Measurements from ENCODE around the gene ARHGAP8. TPM values are rescaled to one million over a fixed set of nuclear protein-coding genes. Genes with fewer than 3 reads are reported as not detected.

ARHGAP8 gene
- total RNA-seq, 3 donors from 2014 or later (not counting 1 experiment from before 2014, with no cell fraction given): 23.6 to 32.6 (median 26.5) TPM

GRCh38 chr22:44838316-44839016 is 86.1 kb downstream of the ARHGAP8 start:
- H3K9me3 Mint-ChIP-seq: peaks cover 2 to 5% of the 10 kb centered on the region in 2 donors
- intact Hi-C loops (cut with micrococcal nuclease): no loop called here

GRCh38 chr22:44839061-44839460 is 86.7 kb downstream of the ARHGAP8 start:
- no peak for ATAC-seq

More at GRCh38 chr22:44838316-44839016, 86.1 kb downstream of the ARHGAP8 start:
- peaks cover 7% of the 10 kb centered on the region for H3K36me3 Mint-ChIP-seq
- H3K4me3 ChIP-seq (ENCODE audit: low read length): no peak overlapping the region
- no peak for ATAC-seq
- DNase-seq: no peak
- no peak overlapping the region for H3K27ac Mint-ChIP-seq
- H3K4me1 ChIP-seq (ENCODE audit: control insufficient read depth, insufficient read depth, low read length): no peaks in the 10 kb centered on the region
- H3K4me3 Mint-ChIP-seq: no peak overlapping the region
- H3K27me3 Mint-ChIP-seq (ENCODE audit: low read depth in 2 of 2): no peaks in the 10 kb centered on the region
- 88% methylated on average over 16 of the region's 16 CpGs for WGBS (ENCODE audit: insufficient coverage)
- TF ChIP-seq, protein P1, sequence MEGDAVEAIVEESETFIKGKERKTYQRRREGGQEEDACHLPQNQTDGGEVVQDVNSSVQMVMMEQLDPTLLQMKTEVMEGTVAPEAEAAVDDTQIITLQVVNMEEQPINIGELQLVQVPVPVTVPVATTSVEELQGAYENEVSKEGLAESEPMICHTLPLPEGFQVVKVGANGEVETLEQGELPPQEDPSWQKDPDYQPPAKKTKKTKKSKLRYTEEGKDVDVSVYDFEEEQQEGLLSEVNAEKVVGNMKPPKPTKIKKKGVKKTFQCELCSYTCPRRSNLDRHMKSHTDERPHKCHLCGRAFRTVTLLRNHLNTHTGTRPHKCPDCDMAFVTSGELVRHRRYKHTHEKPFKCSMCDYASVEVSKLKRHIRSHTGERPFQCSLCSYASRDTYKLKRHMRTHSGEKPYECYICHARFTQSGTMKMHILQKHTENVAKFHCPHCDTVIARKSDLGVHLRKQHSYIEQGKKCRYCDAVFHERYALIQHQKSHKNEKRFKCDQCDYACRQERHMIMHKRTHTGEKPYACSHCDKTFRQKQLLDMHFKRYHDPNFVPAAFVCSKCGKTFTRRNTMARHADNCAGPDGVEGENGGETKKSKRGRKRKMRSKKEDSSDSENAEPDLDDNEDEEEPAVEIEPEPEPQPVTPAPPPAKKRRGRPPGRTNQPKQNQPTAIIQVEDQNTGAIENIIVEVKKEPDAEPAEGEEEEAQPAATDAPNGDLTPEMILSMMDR (IDR thresholded peaks at IDR 0.05): no peak
- no peaks in the 10 kb centered on the region for H3K4me1 Mint-ChIP-seq
- no peaks in the 10 kb centered on the region for H3K36me3 ChIP-seq (ENCODE audit: control insufficient read depth, insufficient read depth, low read length)
- no peak overlapping the region for H3K27ac ChIP-seq (ENCODE audit: low read length)
- H3K27me3 ChIP-seq (ENCODE audit: control insufficient read depth, insufficient read depth, low read length): no peaks in the 10 kb centered on the region
- peaks cover 4% of the 10 kb centered on the region for H3K9me3 ChIP-seq (ENCODE audit: control insufficient read depth, insufficient read depth, low read length)

GRCh38 chr22:44839721-44840120 is 87.3 kb downstream of the ARHGAP8 start:
- WGBS (ENCODE audit: insufficient coverage): 84% methylated on average over 13 of the region's 13 CpGs
- DNase-seq: no peak
- H3K27ac ChIP-seq (ENCODE audit: low read length): no peak overlapping the region

More at GRCh38 chr22:44839061-44839460, 86.7 kb downstream of the ARHGAP8 start:
- DNase-seq: no peak
- Mint-ChIP-seq H3K4me1 (no peaks in the 10 kb centered on the region), H3K4me3 (no peak overlapping the region), H3K27ac (no peak overlapping the region), H3K27me3 (ENCODE audit: low read depth in 2 of 2) (no peaks in the 10 kb centered on the region), H3K9me3 (peaks cover 2 to 5% of the 10 kb centered on the region in 2 donors), H3K36me3 (peaks cover 7% of the 10 kb centered on the region)
- intact Hi-C loops (cut with micrococcal nuclease): no loop called here
- H3K4me1 ChIP-seq (ENCODE audit: control insufficient read depth, insufficient read depth, low read length): no peaks in the 10 kb centered on the region
- 84% methylated on average over 7 of the region's 7 CpGs for WGBS (ENCODE audit: insufficient coverage)
- H3K27me3 ChIP-seq (ENCODE audit: control insufficient read depth, insufficient read depth, low read length): no peaks in the 10 kb centered on the region
- no peak overlapping the region for H3K4me3 ChIP-seq (ENCODE audit: low read length)
- peaks cover 4% of the 10 kb centered on the region for H3K9me3 ChIP-seq (ENCODE audit: control insufficient read depth, insufficient read depth, low read length)
- no peaks in the 10 kb centered on the region for H3K36me3 ChIP-seq (ENCODE audit: control insufficient read depth, insufficient read depth, low read length)
- TF ChIP-seq, protein P1 (IDR thresholded peaks at IDR 0.05): no peak
- H3K27ac ChIP-seq (ENCODE audit: low read length): no peak overlapping the region

More at GRCh38 chr22:44839721-44840120, 87.3 kb downstream of the ARHGAP8 start:
- Histone ChIP-seq H3K27me3 (ENCODE audit: control insufficient read depth, insufficient read depth, low read length) (no peaks in the 10 kb centered on the region), H3K36me3 (ENCODE audit: control insufficient read depth, insufficient read depth, low read length) (no peaks in the 10 kb centered on the region), H3K4me1 (ENCODE audit: control insufficient read depth, insufficient read depth, low read length) (no peaks in the 10 kb centered on the region), H3K4me3 (ENCODE audit: low read length) (no peak overlapping the region), H3K9me3 (ENCODE audit: control insufficient read depth, insufficient read depth, low read length) (peaks cover 4% of the 10 kb centered on the region)
- Mint-ChIP-seq H3K9me3 (peaks cover 2 to 3% of the 10 kb centered on the region in 2 donors), H3K36me3 (peaks cover 7% of the 10 kb centered on the region), H3K27ac (no peak overlapping the region), H3K4me1 (no peaks in the 10 kb centered on the region), H3K27me3 (ENCODE audit: low read depth in 2 of 2) (no peaks in the 10 kb centered on the region), H3K4me3 (no peak overlapping the region)
- intact Hi-C loops (cut with micrococcal nuclease): no loop called here
- TF ChIP-seq, protein P1 (IDR thresholded peaks at IDR 0.05): no peak
- no peak for ATAC-seq

Data from natural killer cell (primary cell).